Nephron progenitor cell (in vitro differentiated cells): ENCODE results near the gene FOLR2.
A peak's percentile ranks its signal among the peaks of the same experiment; 100 is the strongest.

ENCODE experiments used
- DNase-seq: peaks from one replicate; pipeline ENCODE4 v3.0.0; 2021
- H3K27ac Mint-ChIP-seq: 2 replicates; pipeline ENCODE4 v1.8.0; 2021; ENCODE audit warnings: mild to moderate bottlenecking, moderate library complexity, mixed read lengths
- H3K27me3 Mint-ChIP-seq: 2 replicates; pipeline ENCODE4 v1.8.0; 2021; ENCODE audit warnings: mild to moderate bottlenecking, low read depth, mixed read lengths; ENCODE audit not compliant: poor library complexity
- H3K36me3 Mint-ChIP-seq: 2 replicates; pipeline ENCODE4 v1.8.0; 2021; ENCODE audit warnings: low read depth, mixed read lengths
- H3K4me1 Mint-ChIP-seq: 2 replicates; pipeline ENCODE4 v1.8.0; 2021; ENCODE audit warnings: mixed read lengths
- H3K4me3 Mint-ChIP-seq: 2 replicates; pipeline ENCODE4 v1.8.0; 2021; ENCODE audit warnings: mild to moderate bottlenecking, moderate library complexity, mixed read lengths
- H3K9me3 Mint-ChIP-seq: 2 replicates; pipeline ENCODE4 v1.8.0; 2021; ENCODE audit warnings: mild to moderate bottlenecking, moderate library complexity, mixed read lengths
- CTCF ChIP-seq: fragments of 200-600 bp; sonication (generic); IDR thresholded peaks from 2 replicates; pipeline ENCODE4 v1.5.0; 2021; ENCODE audit warnings: antibody characterized with exemption

Gene FOLR2

GRCh38 chr11:72242141-72242540 lies 25.5 kb downstream of the FOLR2 start:
- no peak for DNase-seq
- Mint-ChIP-seq H3K4me3 (peak overlapping the region; percentile 49), H3K27ac (no peak overlapping the region), H3K4me1 (peaks cover 39% of the 10 kb centered on the region), H3K36me3 (no peaks in the 10 kb centered on the region), H3K27me3 (peaks cover 53% of the 10 kb centered on the region), H3K9me3 (peaks cover 14% of the 10 kb centered on the region)
- TF ChIP-seq CTCF, result no peak

DNA sequence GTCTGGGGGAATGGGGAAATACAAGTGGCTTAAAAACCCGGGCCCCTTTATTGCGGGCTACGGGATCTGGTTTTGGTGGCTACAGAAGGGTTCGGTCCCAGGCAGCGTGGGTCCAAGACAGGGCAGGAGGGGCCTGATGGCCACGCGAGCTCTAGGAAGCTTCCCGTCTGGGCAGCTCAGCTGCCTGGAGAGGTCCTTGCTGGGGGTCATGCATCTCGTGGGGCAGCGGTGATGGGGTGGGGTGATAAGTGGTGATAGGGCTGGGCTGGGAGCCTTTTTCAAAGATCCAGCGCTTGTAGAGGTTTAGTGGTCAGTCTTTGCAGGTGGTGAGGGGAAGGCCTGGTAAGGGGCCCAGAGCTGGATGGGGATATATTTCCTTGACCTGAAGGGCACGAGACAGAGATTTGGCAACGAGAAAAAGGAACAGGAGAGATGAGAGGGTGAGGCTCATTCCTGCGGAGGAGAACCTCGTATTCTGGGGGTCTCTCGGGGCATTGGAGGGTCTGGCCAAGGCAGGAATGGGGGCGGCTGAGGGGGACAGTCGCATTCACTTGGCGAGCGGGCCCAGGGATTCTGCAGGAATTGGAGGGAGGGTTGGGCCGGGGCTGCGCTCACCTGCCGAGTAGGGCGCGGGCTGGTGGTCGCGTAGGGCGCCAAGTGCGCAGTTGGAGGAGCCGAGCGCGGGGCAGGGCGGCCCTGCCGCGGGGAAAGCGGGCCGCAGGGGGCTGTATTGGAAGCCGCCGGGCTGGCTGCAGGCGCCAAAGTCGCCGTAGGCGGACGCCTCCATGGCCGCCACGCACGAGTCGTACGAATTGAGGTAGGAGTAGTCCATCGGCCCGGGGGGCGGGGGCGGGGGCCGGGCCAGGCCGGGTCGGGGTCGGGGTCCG lies 26.8 kb downstream of the FOLR2 start:
- Mint-ChIP-seq H3K27me3 (peaks cover 50% of the 10 kb centered on the region), H3K4me1 (peaks cover 35% of the 10 kb centered on the region), H3K4me3 (peak overlapping the region; percentile 75), H3K9me3 (peaks cover 14% of the 10 kb centered on the region), H3K27ac (no peak overlapping the region), H3K36me3 (no peaks in the 10 kb centered on the region)
- no peak for DNase-seq
- no peak for TF ChIP-seq CTCF

DNA sequence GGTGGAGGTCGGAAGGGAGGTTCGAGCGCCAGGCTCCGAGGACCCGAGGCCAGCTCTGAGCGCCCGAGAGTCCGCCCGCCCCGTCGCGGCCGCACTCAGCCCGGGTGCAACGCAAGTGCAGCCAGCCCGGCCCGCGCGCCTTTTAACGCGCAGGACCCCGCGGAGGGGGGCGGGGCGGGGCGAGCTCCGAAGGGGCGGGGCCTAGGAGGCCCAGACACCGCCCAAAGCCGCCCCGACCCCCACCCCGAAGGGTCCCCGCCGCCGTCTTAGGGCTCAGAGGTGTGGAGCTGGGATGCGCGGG lies 27.4 kb downstream of the FOLR2 start, which contains the start of gene PHOX2A:
Gene PHOX2A (minus strand): TSS at position 117 of the 301 bp plus-strand sequence. CDS start 172 bp downstream, outside the sequence.
- H3K4me3 Mint-ChIP-seq, result peak within 1 kb of the TSS; percentile 75
- H3K4me1 Mint-ChIP-seq, result peaks cover 30% of the 10 kb centered on the region
- no peak within 1 kb of the TSS for H3K27ac Mint-ChIP-seq
- peaks cover 44% of the 10 kb centered on the region for H3K27me3 Mint-ChIP-seq
- peaks cover 14% of the 10 kb centered on the region for H3K9me3 Mint-ChIP-seq
- TF ChIP-seq CTCF, result no peak
- peak; percentile 63 for DNase-seq
- no peaks in the 10 kb centered on the region for H3K36me3 Mint-ChIP-seq

- peak; percentile 58 for DNase-seq
- Mint-ChIP-seq H3K27me3 (peaks cover 38% of the 10 kb centered on the region), H3K9me3 (peaks cover 14% of the 10 kb centered on the region), H3K27ac (no peak overlapping the region), H3K4me3 (peak overlapping the region; percentile 75), H3K36me3 (no peaks in the 10 kb centered on the region), H3K4me1 (peaks cover 24% of the 10 kb centered on the region)
- TF ChIP-seq CTCF, result no peak
Observed at GRCh38 chr11:72244361-72245262, 28.0 kb downstream of the FOLR2 start.

GRCh38 chr11:72245263-72245816 lies 28.7 kb downstream of the FOLR2 start:
- Mint-ChIP-seq H3K4me1 (peaks cover 22% of the 10 kb centered on the region), H3K36me3 (no peaks in the 10 kb centered on the region), H3K9me3 (peaks cover 13% of the 10 kb centered on the region), H3K27ac (no peak overlapping the region), H3K27me3 (peaks cover 38% of the 10 kb centered on the region), H3K4me3 (no peak overlapping the region)
- TF ChIP-seq CTCF, result no peak
- no peak for DNase-seq
